Osteocyte (in vitro differentiated cells): ENCODE measurements around the gene CNBD2. TPM values are rescaled to one million over a fixed set of nuclear protein-coding genes. Genes with fewer than 3 reads are reported as not detected.
"Not testable (repeated sequence)": the region's sequence is repeated elsewhere in the genome, so short reads cannot be mapped to it uniquely, and the experiment has no call there.

Source experiments
- DNase-seq: peaks from one replicate; pipeline ENCODE4 v3.0.0; 2021; ENCODE audit warnings: mixed read lengths; ENCODE audit not compliant: unreplicated experiment; ENCODE audit errors: extremely low spot score
- H3K27ac Mint-ChIP-seq: one replicate; pipeline ENCODE4 v1.8.0; 2021; ENCODE audit warnings: mild to moderate bottlenecking, mixed read lengths; ENCODE audit not compliant: unreplicated experiment
- H3K27me3 Mint-ChIP-seq: one replicate; pipeline ENCODE4 v1.8.0; 2021; ENCODE audit warnings: mixed read lengths; ENCODE audit not compliant: unreplicated experiment
- H3K36me3 Mint-ChIP-seq: one replicate; pipeline ENCODE4 v1.8.0; 2021; ENCODE audit warnings: mixed read lengths; ENCODE audit not compliant: unreplicated experiment
- H3K4me1 Mint-ChIP-seq: one replicate; pipeline ENCODE4 v1.8.0; 2021; ENCODE audit warnings: mixed read lengths; ENCODE audit not compliant: unreplicated experiment
- H3K4me3 Mint-ChIP-seq: one replicate; pipeline ENCODE4 v1.8.0; 2021; ENCODE audit warnings: mild to moderate bottlenecking, moderate library complexity, mixed read lengths; ENCODE audit not compliant: unreplicated experiment
- H3K9me3 Mint-ChIP-seq: one replicate; pipeline ENCODE4 v1.8.0; 2021; ENCODE audit warnings: mixed read lengths; ENCODE audit not compliant: unreplicated experiment
- CTCF ChIP-seq: fragments of 200-600 bp; sonication (generic); IDR thresholded peaks from 2 replicates; pipeline ENCODE4 v1.5.0; 2021; ENCODE audit warnings: antibody characterized with exemption, mild to moderate bottlenecking, moderate library complexity
- total RNA-seq: library from RNA; stranded (reverse); gene quantifications from 2 replicates; pipeline ENCODE4 v1.2.1, GENCODE V29; 2021

CNBD2 gene
- total RNA-seq, 1 donor from 2014 or later, result 4.6 TPM

- no peak for DNase-seq
- no peaks in the 10 kb centered on the region for H3K36me3 Mint-ChIP-seq
- no peaks in the 10 kb centered on the region for H3K9me3 Mint-ChIP-seq
- H3K4me3 Mint-ChIP-seq, result no peak overlapping the region
- peak overlapping the region; percentile 94 for H3K27ac Mint-ChIP-seq
- no peak for TF ChIP-seq CTCF
- H3K27me3 Mint-ChIP-seq, result no peaks in the 10 kb centered on the region
- peaks cover 30% of the 10 kb centered on the region for H3K4me1 Mint-ChIP-seq
Measured at GRCh38 chr20:36018208-36018988, 50.0 kb downstream of the CNBD2 start.

GRCh38 chr20:36026131-36026530, 57.7 kb downstream of the CNBD2 start:
- not testable (repeated sequence) for H3K27ac Mint-ChIP-seq, H3K27me3 Mint-ChIP-seq, H3K9me3 Mint-ChIP-seq, DNase-seq, H3K4me3 Mint-ChIP-seq, H3K36me3 Mint-ChIP-seq, H3K4me1 Mint-ChIP-seq

- H3K36me3 Mint-ChIP-seq, result no peaks in the 10 kb centered on the region
- no peak overlapping the region for H3K27ac Mint-ChIP-seq
- no peak overlapping the region for H3K4me3 Mint-ChIP-seq
- peaks cover 6% of the 10 kb centered on the region for H3K27me3 Mint-ChIP-seq
- DNase-seq, result no peak
- H3K9me3 Mint-ChIP-seq, result no peaks in the 10 kb centered on the region
- TF ChIP-seq CTCF, result no peak
- peaks cover 5% of the 10 kb centered on the region for H3K4me1 Mint-ChIP-seq
Measured at GRCh38 chr20:36028106-36028808, 59.9 kb downstream of the CNBD2 start.

- Mint-ChIP-seq H3K4me3 (no peak overlapping the region), H3K36me3 (no peaks in the 10 kb centered on the region), H3K27me3 (peaks cover 6% of the 10 kb centered on the region), H3K27ac (no peak overlapping the region), H3K4me1 (peaks cover 5% of the 10 kb centered on the region), H3K9me3 (no peaks in the 10 kb centered on the region)
- DNase-seq, result no peak
- TF ChIP-seq CTCF, result no peak
Measured at GRCh38 chr20:36030149-36030548, 61.8 kb downstream of the CNBD2 start.

- Mint-ChIP-seq H3K36me3 (no peaks in the 10 kb centered on the region), H3K27ac (no peak overlapping the region), H3K4me3 (no peak overlapping the region), H3K4me1 (peaks cover 7% of the 10 kb centered on the region), H3K9me3 (no peaks in the 10 kb centered on the region), H3K27me3 (peaks cover under 1% of the 10 kb centered on the region)
- TF ChIP-seq CTCF, result no peak
- no peak for DNase-seq
Measured at GRCh38 chr20:36031806-36032205, 63.4 kb downstream of the CNBD2 start.
